ENCODE data around the gene GOLGA6L10. TPM values are rescaled to one million over a fixed set of nuclear protein-coding genes. Genes with fewer than 3 reads are reported as not detected.
"Not testable (repeated sequence)": the region's sequence is repeated elsewhere in the genome, so short reads cannot be mapped to it uniquely, and the experiment has no call there.

Gene GOLGA6L10
- total RNA-seq, 2 experiments from 2014 or later = 0.97 to 1.6 TPM

DNA sequence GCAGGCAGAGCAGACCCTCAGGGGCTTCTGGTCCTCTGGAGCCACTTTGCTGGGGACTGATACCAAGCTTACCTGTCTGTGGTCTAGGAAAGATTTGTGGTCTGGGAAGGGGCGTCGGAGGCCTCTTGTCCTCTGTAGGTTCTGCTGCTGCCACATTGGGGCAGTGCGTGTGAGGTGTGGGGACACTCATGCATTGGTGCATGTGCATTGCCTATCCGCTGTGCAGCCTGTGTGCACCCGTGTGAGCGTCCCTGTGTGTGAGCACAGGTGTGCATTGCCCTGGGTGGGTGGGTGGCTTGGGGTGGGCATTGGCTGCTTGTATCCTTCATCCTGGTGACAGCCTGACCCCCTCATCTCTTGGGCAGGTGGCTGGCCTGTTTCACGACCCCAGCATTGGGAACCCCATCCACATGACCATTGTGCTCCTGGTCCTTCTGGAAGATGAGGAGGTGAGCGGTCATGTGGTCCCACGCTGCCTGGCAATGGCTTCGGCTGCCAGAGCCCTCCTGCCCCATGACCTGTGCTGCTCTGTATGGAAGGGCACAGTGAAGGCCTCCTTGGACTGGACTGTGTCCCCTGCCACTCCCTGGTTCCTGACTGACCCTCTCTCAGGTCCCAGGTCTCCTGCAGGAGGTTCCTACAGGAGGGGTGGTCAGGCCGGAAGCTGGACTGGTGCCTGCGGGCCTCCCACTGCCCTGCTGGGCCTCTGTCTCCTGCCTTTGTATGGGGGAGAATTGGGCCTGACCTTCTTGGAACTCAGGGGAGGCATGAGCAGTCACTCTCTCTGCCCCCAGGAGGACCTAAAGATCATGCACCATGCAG lies 45.1 kb downstream of the GOLGA6L10 start:
- H3K36me3 Mint-ChIP-seq (ENCODE audit: low read depth) = no peaks in the 10 kb centered on the region
- intact Hi-C loops (cut with DNase I, micrococcal nuclease) = no loop called here
- peaks cover 10% of the 10 kb centered on the region for H3K4me1 Mint-ChIP-seq
- ATAC-seq (no peak), DNase-seq (no peak)
- no peak overlapping the region for H3K4me3 Mint-ChIP-seq
- no peaks in the 10 kb centered on the region for H3K27me3 Mint-ChIP-seq
- H3K27ac Mint-ChIP-seq = no peak overlapping the region
- no peaks in the 10 kb centered on the region for H3K9me3 Mint-ChIP-seq (ENCODE audit: low read depth)
- CTCF ChIA-PET = interaction anchor here (0.6 kb wide), 1 partner anchor 778 kb away, joined by 4 read pairs; no protein-coding TSS in a partner anchor
- POLR2A ChIA-PET = no interaction called here

DNA sequence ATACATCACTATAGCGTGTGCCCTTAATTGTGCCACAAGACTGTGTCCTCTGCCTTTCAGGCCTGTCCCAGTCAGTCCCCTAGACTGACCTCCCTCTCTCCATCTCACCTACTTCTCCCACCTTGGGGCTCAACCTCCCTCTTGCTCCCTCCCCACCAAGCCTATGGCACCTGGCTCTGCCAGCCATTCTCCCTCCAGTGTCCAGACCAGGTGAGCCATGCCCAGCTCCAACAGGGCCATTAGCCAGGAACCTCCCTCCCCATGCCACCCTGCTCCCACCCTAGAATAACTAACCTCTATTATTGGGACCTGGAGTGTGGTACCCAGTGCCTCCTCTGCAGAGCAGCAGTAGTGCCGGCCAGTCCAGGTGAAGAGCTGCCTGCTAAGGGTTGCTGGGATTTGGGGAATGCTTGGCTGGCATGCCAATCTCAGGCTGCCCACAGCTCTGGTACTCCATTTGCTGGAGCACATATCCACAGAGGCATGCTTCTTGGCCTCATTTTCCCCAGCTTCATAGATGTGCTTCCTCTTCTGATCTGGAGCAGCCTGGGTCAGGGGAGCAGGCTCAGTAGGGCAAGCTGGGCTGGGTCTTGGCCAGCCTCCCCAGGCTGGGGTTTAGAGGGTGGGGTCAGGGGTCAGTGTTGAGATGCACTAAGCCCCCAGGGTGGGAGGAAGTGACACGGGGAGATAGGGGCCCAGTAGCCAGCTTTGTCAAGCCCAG lies 47.8 kb downstream of the GOLGA6L10 start:
- Mint-ChIP-seq H3K36me3 (ENCODE audit: low read depth) (no peaks in the 10 kb centered on the region), H3K4me1 (peaks cover 18% of the 10 kb centered on the region), H3K9me3 (ENCODE audit: low read depth) (no peaks in the 10 kb centered on the region), H3K4me3 (no peak overlapping the region), H3K27ac (no peak overlapping the region), H3K27me3 (no peaks in the 10 kb centered on the region)
- CTCF ChIA-PET = no interaction called here
- intact Hi-C loops (cut with DNase I, micrococcal nuclease) = no loop called here
- no peak for ATAC-seq
- POLR2A ChIA-PET = no interaction called here
- no peak for DNase-seq

DNA sequence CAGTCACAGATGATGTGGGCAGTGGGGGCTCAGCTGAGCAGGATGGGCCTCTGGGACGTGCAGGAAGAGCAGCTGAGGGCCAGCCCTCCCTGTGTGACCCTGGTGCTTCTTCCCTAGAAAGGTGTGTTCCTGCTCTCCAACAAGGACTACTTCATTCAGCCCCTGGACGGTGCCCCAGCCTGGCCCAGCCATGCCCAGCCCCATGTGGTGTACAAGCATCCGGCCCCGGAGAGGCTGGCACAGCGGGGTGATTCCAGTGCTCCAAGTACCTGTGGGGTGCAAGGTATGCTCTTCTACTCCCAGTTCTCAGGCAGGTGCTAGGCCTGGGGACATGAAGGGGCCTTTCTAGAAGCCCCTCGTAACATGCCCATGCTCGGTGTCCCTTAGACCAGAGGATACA lies 48.4 kb downstream of the GOLGA6L10 start:
- Mint-ChIP-seq H3K4me3 (no peak overlapping the region), H3K27me3 (no peaks in the 10 kb centered on the region), H3K36me3 (ENCODE audit: low read depth) (no peaks in the 10 kb centered on the region), H3K27ac (no peak overlapping the region), H3K9me3 (ENCODE audit: low read depth) (no peaks in the 10 kb centered on the region), H3K4me1 (peaks cover 18% of the 10 kb centered on the region)
- CTCF ChIA-PET = no interaction called here
- ATAC-seq (no peak), DNase-seq (no peak)
- POLR2A ChIA-PET = no interaction called here
- intact Hi-C loops (cut with DNase I, micrococcal nuclease) = no loop called here

DNA sequence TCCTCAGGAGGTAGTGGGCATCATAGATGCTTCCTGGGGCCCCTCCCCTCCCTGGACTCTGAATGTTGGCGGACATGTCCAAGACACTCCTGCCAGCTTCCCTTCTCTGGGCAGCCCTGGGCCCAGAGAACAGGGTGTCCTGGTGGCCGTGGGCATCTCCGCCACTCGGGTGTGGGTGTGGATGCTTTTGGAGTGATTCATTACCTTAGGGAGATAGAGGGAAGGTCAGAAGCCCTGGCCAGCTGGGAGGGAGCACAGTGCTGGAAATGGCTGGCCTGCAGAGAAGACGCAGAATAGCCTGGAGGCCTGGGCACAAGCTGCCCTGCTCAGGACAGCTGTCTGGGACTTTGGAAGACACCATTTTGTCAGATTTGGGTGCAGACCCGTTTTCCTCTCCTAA lies 48.9 kb downstream of the GOLGA6L10 start:
- H3K36me3 Mint-ChIP-seq (ENCODE audit: low read depth); H3K4me3 Mint-ChIP-seq; H3K27me3 Mint-ChIP-seq; DNase-seq; intact Hi-C loops (cut with DNase I, micrococcal nuclease); POLR2A ChIA-PET; H3K27ac Mint-ChIP-seq; CTCF ChIA-PET; H3K9me3 Mint-ChIP-seq (ENCODE audit: low read depth); ATAC-seq: not testable (repeated sequence)
- peaks cover 17% of the 10 kb centered on the region for H3K4me1 Mint-ChIP-seq

DNA sequence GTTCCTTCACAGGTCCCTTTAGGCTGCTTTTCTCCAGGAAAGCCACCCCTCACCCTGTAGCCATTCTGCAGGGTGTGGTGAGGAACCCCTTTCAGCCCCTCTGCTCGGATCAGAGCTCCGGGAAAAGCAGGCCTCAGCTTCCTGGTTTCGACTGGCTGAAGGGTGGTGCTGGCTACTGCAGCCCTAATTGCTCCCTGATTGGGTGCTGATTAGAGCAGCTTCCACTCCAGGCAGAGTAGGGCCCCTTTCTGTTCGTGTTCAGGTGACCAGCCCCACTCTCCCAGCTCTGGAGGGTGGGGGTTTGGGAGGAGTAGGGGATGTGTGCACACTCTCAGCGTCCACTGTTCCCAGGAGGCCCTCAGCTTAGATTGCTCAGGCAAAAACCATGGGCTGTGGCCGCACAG lies 49.8 kb downstream of the GOLGA6L10 start:
- CTCF ChIA-PET = interaction anchor here (1.6 kb wide), 1 partner anchor 10 kb away, joined by 7 read pairs; no protein-coding TSS in a partner anchor
- ATAC-seq; POLR2A ChIA-PET; H3K27me3 Mint-ChIP-seq; H3K4me3 Mint-ChIP-seq; H3K4me1 Mint-ChIP-seq; H3K27ac Mint-ChIP-seq; DNase-seq; intact Hi-C loops (cut with DNase I, micrococcal nuclease); H3K36me3 Mint-ChIP-seq (ENCODE audit: low read depth); H3K9me3 Mint-ChIP-seq (ENCODE audit: low read depth): not testable (repeated sequence)

DNA sequence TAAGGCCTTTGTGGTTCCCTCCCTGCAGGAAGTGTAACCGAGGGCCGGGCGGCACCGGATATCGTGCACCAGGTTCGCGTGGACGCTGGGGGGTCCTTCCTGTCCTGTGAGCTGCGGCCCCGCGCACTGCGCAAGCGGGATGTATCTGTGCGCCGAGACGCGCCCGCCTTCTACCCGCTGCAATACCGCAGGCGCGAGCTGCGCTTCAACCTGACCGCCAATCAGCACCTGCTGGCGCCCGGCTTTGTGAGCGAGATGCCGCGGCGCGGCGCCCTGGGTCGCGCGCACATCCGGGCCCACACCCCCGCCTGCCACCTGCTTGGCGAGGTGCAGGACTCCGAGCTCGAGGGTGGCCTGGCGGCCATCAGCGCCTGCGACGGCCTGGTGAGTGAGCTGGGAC lies 50.8 kb downstream of the GOLGA6L10 start:
- Mint-ChIP-seq H3K4me3 (no peak overlapping the region), H3K4me1 (peaks cover 7% of the 10 kb centered on the region), H3K36me3 (ENCODE audit: low read depth) (no peaks in the 10 kb centered on the region), H3K27ac (peak overlapping the region; percentile 19), H3K9me3 (ENCODE audit: low read depth) (no peaks in the 10 kb centered on the region), H3K27me3 (no peaks in the 10 kb centered on the region)
- DNase-seq (peak; percentile 79), ATAC-seq (peak; percentile 94)
- intact Hi-C loops (cut with DNase I, micrococcal nuclease) = loop anchor here in 1 of 2 experiments (1.0 kb wide), 1 partner anchor 36 kb away; the partner anchor contains the start of genes EFL1 and SAXO2
- ChIA-PET POLR2A (no interaction called here), CTCF (interaction anchor here (0.6 to 1.6 kb wide), 4 partner anchors 8 to 1850 kb away, joined by 3 to 7 read pairs (median 3); no protein-coding TSS in a partner anchor)

DNA sequence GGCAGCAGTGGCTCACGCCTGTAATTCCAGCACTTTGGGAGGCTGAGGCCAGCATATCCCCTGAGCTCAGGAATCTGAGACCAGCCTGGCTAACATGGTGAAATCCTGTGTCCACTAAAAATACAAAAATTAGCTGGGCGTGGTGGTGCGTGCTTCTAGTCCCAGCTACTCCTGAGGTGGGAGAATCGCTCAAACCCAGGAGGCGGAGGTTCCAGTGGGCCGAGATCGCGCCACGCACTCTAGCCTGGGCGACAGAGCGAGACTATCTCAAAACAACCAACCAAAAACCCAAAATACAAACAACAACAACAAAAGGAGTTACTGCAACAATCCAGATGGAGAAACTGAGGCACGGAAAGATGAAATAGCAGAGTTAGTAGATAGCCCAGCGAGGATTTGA lies 51.2 kb downstream of the GOLGA6L10 start:
- no peaks in the 10 kb centered on the region for H3K9me3 Mint-ChIP-seq (ENCODE audit: low read depth)
- ATAC-seq (no peak), DNase-seq (no peak)
- H3K36me3 Mint-ChIP-seq (ENCODE audit: low read depth) = no peaks in the 10 kb centered on the region
- no peak overlapping the region for H3K4me3 Mint-ChIP-seq
- intact Hi-C loops (cut with DNase I, micrococcal nuclease) = loop anchor here in 1 of 2 experiments (1.0 kb wide), 1 partner anchor 36 kb away; the partner anchor contains the start of genes EFL1 and SAXO2
- ChIA-PET POLR2A (no interaction called here), CTCF (interaction anchor here (0.6 kb wide), 1 partner anchor 1850 kb away, joined by 3 read pairs; no protein-coding TSS in a partner anchor)
- peaks cover 7% of the 10 kb centered on the region for H3K4me1 Mint-ChIP-seq
- H3K27ac Mint-ChIP-seq = no peak overlapping the region
- no peaks in the 10 kb centered on the region for H3K27me3 Mint-ChIP-seq

DNA sequence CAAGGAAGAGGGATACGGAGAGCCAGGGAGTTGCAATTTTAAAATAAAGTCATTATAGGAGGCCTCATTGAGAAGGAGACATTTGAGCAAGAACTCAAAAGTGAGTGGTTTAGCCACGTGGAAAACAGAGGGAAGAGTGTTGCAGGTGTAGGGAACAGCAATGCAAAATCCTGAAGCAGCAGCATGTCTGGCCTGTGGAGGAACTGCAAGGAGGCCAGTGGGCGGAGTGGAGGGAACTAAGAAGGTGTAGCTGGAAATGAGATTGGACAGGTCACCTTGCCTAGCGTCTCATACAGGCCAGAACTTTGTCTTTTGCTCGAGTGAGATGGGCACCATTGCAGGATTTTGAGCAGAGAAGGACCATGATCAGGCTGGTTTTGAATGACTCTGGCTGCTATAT lies 51.7 kb downstream of the GOLGA6L10 start:
- Mint-ChIP-seq H3K27ac (no peak overlapping the region), H3K4me1 (peaks cover 7% of the 10 kb centered on the region), H3K4me3 (no peak overlapping the region), H3K27me3 (no peaks in the 10 kb centered on the region), H3K36me3 (ENCODE audit: low read depth) (no peaks in the 10 kb centered on the region), H3K9me3 (ENCODE audit: low read depth) (no peaks in the 10 kb centered on the region)
- DNase-seq (no peak), ATAC-seq (no peak)
- POLR2A ChIA-PET = no interaction called here
- CTCF ChIA-PET = no interaction called here
- intact Hi-C loops (cut with DNase I, micrococcal nuclease) = no loop called here

DNA sequence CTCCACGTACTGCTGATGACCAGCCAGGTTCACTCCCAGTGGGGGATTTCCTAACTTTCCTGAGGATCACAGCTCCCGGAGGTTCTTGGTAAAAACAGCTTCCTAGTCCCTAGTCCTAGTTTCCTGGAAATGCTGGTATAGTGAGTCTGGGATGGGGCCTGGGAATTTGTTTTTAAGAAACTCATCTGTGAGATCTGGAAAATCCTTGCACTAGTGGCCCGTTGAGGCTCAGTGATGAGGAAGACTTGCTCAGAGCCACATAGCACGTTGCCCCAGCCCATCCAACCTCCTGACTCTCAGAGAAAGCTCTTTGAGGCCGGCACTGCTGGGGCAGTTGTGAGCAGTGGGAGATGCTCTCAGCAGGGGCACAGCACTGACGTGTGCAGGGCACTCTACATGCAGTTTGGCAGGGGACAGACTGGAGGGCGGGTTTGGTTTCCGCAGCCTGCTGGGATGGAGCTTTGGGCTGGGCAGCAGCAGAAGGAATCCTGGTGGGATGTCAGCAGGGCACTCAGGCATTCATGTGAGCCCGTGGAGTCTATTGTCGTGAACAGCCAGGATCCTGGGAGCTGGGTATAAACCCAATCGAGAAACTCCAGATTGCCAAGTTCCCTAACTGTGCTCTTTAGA lies 55.1 kb downstream of the GOLGA6L10 start:
- ChIA-PET CTCF (no interaction called here), POLR2A (no interaction called here)
- Mint-ChIP-seq H3K4me1 (peaks cover 11% of the 10 kb centered on the region), H3K9me3 (ENCODE audit: low read depth) (peaks cover 2% of the 10 kb centered on the region), H3K36me3 (ENCODE audit: low read depth) (no peaks in the 10 kb centered on the region), H3K27ac (no peak overlapping the region), H3K4me3 (no peak overlapping the region), H3K27me3 (no peaks in the 10 kb centered on the region)
- ATAC-seq (no peak), DNase-seq (no peak)
- intact Hi-C loops (cut with DNase I, micrococcal nuclease) = no loop called here

DNA sequence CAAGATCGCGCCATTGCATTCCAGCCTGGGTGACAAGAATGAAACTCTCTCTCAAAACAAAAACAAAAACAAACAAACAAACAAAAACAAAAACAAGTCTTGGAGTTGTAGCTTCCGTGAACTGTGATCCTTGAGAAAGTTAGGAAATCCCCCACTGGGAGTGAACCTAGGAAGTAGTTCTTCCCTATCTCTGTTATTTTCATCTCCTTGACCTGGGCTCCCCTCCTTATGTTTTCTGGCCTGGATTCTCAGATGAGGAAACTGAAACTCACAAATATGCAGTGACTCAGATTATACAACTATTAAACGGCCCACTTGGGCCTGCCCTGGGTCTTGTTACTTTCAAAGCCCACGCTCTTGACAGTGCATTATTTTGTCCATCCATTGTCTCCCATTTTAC lies 57.0 kb downstream of the GOLGA6L10 start:
- peaks cover 11% of the 10 kb centered on the region for H3K4me1 Mint-ChIP-seq
- no peak for DNase-seq
- H3K9me3 Mint-ChIP-seq (ENCODE audit: low read depth) = peaks cover 5% of the 10 kb centered on the region
- ATAC-seq = no peak
- POLR2A ChIA-PET = no interaction called here
- no peak overlapping the region for H3K4me3 Mint-ChIP-seq
- no peaks in the 10 kb centered on the region for H3K36me3 Mint-ChIP-seq (ENCODE audit: low read depth)
- CTCF ChIA-PET = no interaction called here
- no peaks in the 10 kb centered on the region for H3K27me3 Mint-ChIP-seq
- H3K27ac Mint-ChIP-seq = no peak overlapping the region
- intact Hi-C loops (cut with DNase I, micrococcal nuclease) = no loop called here
